Measurements from ENCODE around the gene ARID3C.

DNA sequence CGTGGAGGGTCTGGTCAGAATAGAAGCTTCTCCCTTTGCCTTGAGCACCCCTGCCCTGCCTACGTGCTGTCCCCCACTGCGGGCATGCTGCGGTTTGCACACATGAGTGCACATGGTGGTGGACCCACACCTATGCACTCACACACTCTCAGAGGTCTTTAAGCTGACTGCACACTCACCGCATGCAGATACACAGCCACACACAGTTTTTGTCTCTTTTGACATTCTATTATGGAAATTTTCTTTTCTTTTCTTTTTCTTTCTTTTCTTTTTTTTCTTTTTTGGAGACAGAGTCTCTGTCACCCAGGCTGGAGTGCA is 584 bp upstream of the ARID3C start:
- TF ChIP-seq, protein P1, sequence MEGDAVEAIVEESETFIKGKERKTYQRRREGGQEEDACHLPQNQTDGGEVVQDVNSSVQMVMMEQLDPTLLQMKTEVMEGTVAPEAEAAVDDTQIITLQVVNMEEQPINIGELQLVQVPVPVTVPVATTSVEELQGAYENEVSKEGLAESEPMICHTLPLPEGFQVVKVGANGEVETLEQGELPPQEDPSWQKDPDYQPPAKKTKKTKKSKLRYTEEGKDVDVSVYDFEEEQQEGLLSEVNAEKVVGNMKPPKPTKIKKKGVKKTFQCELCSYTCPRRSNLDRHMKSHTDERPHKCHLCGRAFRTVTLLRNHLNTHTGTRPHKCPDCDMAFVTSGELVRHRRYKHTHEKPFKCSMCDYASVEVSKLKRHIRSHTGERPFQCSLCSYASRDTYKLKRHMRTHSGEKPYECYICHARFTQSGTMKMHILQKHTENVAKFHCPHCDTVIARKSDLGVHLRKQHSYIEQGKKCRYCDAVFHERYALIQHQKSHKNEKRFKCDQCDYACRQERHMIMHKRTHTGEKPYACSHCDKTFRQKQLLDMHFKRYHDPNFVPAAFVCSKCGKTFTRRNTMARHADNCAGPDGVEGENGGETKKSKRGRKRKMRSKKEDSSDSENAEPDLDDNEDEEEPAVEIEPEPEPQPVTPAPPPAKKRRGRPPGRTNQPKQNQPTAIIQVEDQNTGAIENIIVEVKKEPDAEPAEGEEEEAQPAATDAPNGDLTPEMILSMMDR (conservative IDR thresholded peaks at IDR 0.05; ENCODE audit: low read depth in 2 of 2): no peak
- TF ChIP-seq, protein P2, sequence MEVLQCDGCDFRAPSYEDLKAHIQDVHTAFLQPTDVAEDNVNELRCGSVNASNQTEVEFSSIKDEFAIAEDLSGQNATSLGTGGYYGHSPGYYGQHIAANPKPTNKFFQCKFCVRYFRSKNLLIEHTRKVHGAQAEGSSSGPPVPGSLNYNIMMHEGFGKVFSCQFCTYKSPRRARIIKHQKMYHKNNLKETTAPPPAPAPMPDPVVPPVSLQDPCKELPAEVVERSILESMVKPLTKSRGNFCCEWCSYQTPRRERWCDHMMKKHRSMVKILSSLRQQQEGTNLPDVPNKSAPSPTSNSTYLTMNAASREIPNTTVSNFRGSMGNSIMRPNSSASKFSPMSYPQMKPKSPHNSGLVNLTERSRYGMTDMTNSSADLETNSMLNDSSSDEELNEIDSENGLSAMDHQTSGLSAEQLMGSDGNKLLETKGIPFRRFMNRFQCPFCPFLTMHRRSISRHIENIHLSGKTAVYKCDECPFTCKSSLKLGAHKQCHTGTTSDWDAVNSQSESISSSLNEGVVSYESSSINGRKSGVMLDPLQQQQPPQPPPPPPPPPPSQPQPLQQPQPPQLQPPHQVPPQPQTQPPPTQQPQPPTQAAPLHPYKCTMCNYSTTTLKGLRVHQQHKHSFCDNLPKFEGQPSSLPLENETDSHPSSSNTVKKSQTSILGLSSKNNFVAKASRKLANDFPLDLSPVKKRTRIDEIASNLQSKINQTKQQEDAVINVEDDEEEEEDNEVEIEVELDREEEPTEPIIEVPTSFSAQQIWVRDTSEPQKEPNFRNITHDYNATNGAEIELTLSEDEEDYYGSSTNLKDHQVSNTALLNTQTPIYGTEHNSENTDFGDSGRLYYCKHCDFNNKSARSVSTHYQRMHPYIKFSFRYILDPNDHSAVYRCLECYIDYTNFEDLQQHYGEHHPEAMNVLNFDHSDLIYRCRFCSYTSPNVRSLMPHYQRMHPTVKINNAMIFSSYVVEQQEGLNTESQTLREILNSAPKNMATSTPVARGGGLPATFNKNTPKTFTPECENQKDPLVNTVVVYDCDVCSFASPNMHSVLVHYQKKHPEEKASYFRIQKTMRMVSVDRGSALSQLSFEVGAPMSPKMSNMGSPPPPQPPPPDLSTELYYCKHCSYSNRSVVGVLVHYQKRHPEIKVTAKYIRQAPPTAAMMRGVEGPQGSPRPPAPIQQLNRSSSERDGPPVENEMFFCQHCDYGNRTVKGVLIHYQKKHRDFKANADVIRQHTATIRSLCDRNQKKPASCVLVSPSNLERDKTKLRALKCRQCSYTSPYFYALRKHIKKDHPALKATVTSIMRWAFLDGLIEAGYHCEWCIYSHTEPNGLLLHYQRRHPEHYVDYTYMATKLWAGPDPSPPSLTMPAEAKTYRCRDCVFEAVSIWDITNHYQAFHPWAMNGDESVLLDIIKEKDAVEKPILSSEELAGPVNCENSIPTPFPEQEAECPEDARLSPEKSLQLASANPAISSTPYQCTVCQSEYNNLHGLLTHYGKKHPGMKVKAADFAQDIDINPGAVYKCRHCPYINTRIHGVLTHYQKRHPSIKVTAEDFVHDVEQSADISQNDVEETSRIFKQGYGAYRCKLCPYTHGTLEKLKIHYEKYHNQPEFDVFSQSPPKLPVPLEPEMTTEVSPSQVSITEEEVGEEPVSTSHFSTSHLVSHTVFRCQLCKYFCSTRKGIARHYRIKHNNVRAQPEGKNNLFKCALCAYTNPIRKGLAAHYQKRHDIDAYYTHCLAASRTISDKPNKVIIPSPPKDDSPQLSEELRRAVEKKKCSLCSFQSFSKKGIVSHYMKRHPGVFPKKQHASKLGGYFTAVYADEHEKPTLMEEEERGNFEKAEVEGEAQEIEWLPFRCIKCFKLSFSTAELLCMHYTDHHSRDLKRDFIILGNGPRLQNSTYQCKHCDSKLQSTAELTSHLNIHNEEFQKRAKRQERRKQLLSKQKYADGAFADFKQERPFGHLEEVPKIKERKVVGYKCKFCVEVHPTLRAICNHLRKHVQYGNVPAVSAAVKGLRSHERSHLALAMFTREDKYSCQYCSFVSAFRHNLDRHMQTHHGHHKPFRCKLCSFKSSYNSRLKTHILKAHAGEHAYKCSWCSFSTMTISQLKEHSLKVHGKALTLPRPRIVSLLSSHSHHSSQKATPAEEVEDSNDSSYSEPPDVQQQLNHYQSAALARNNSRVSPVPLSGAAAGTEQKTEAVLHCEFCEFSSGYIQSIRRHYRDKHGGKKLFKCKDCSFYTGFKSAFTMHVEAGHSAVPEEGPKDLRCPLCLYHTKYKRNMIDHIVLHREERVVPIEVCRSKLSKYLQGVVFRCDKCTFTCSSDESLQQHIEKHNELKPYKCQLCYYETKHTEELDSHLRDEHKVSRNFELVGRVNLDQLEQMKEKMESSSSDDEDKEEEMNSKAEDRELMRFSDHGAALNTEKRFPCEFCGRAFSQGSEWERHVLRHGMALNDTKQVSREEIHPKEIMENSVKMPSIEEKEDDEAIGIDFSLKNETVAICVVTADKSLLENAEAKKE (CRISPR knock-in tag; IDR thresholded peaks at IDR 0.05): no peak
- TF ChIP-seq EZH2 (IDR thresholded peaks at IDR 0.05; ENCODE audit: low read depth, unreplicated experiment) (no peak), CREB1 (CRISPR knock-in tag; IDR thresholded peaks at IDR 0.05; ENCODE audit: low read depth) (no peak), EZH2phosphoT487 (IDR thresholded peaks at IDR 0.05; ENCODE audit: unreplicated experiment) (no peak), ZNF331 (CRISPR knock-in tag; IDR thresholded peaks at IDR 0.05; ENCODE audit: low read depth) (no peak), STAT1 (IDR thresholded peaks at IDR 0.05; ENCODE audit: unreplicated experiment) (no peak)
- TF ChIP-seq, protein P3, sequence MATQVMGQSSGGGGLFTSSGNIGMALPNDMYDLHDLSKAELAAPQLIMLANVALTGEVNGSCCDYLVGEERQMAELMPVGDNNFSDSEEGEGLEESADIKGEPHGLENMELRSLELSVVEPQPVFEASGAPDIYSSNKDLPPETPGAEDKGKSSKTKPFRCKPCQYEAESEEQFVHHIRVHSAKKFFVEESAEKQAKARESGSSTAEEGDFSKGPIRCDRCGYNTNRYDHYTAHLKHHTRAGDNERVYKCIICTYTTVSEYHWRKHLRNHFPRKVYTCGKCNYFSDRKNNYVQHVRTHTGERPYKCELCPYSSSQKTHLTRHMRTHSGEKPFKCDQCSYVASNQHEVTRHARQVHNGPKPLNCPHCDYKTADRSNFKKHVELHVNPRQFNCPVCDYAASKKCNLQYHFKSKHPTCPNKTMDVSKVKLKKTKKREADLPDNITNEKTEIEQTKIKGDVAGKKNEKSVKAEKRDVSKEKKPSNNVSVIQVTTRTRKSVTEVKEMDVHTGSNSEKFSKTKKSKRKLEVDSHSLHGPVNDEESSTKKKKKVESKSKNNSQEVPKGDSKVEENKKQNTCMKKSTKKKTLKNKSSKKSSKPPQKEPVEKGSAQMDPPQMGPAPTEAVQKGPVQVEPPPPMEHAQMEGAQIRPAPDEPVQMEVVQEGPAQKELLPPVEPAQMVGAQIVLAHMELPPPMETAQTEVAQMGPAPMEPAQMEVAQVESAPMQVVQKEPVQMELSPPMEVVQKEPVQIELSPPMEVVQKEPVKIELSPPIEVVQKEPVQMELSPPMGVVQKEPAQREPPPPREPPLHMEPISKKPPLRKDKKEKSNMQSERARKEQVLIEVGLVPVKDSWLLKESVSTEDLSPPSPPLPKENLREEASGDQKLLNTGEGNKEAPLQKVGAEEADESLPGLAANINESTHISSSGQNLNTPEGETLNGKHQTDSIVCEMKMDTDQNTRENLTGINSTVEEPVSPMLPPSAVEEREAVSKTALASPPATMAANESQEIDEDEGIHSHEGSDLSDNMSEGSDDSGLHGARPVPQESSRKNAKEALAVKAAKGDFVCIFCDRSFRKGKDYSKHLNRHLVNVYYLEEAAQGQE (IDR thresholded peaks at IDR 0.05; ENCODE audit: unreplicated experiment): no peak
- TF ChIP-seq, protein P4, sequence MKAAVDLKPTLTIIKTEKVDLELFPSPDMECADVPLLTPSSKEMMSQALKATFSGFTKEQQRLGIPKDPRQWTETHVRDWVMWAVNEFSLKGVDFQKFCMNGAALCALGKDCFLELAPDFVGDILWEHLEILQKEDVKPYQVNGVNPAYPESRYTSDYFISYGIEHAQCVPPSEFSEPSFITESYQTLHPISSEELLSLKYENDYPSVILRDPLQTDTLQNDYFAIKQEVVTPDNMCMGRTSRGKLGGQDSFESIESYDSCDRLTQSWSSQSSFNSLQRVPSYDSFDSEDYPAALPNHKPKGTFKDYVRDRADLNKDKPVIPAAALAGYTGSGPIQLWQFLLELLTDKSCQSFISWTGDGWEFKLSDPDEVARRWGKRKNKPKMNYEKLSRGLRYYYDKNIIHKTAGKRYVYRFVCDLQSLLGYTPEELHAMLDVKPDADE (IDR thresholded peaks at IDR 0.05): no peak

Measured in GM23338 (cell line).